Caco-2 (cell line): ENCODE measurements around the gene MAPT. TPM values are rescaled to one million over a fixed set of nuclear protein-coding genes. Genes with fewer than 3 reads are reported as not detected.

Experiments
- BruUV-seq: library from RNA; stranded (reverse); fragments of 400-500 nt; replicated peaks from 2 replicates; lab custom pipeline; 2021; lab: Mats Ljungman, UMichigan
- CTCF ChIA-PET: fragments of 300-600 bp; sonication (Branson Sonifier 250); formaldehyde crosslinking; loops from one replicate; lab custom pipeline; 2022; ENCODE audit warnings: antibody characterized with exemption; lab: Charles Lee
- POLR2A ChIA-PET: fragments of 300-600 bp; sonication (Branson Sonifier 250); formaldehyde crosslinking; loops from one replicate; lab custom pipeline; 2022; ENCODE audit warnings: antibody characterized with exemption; lab: Charles Lee
- DNase-seq, 2 experiments: peaks; one replicate each; pipeline versions ENCODE4 v3.0.0 to v3.0.0-alpha.2; 2020 to 2022
- H3K27me3 ChIP-seq: replicated peaks from 2 replicates; pipeline ENCODE4 v1.6.0; 2011; ENCODE audit warnings: low read length; ENCODE audit not compliant: control insufficient read depth, insufficient read depth
- H3K36me3 ChIP-seq: 2 replicates; pipeline ENCODE4 v1.5.1; 2011; ENCODE audit warnings: low read length; ENCODE audit not compliant: control insufficient read depth, insufficient read depth
- H3K4me1 ChIP-seq: fragments of 250-450 bp; sonication (Bioruptor Pico); 2 replicates; pipeline ENCODE4 v1.5.1; 2020; ENCODE audit warnings: mild to moderate bottlenecking
- H3K4me3 ChIP-seq: 2 replicates; pipeline ENCODE4 v1.5.1; 2011; ENCODE audit warnings: low read depth, mild to moderate bottlenecking, control low read depth, low read length
- H3K9me3 ChIP-seq: fragments of 250-450 bp; sonication (Bioruptor Pico); 2 replicates; pipeline ENCODE4 v1.5.1; 2020; ENCODE audit warnings: mild to moderate bottlenecking, moderate library complexity
- H3K27ac Mint-ChIP-seq: one replicate; pipeline ENCODE4 v1.8.0; 2022; ENCODE audit warnings: mixed read lengths; ENCODE audit not compliant: unreplicated experiment
- H3K27me3 Mint-ChIP-seq: one replicate; pipeline ENCODE4 v1.8.0; 2022; ENCODE audit warnings: mixed read lengths; ENCODE audit not compliant: insufficient read depth, unreplicated experiment
- H3K36me3 Mint-ChIP-seq: one replicate; pipeline ENCODE4 v1.8.0; 2022; ENCODE audit warnings: mild to moderate bottlenecking, mixed read lengths; ENCODE audit not compliant: insufficient read depth, unreplicated experiment
- H3K4me1 Mint-ChIP-seq: one replicate; pipeline ENCODE4 v1.8.0; 2022; ENCODE audit warnings: low read depth, mixed read lengths; ENCODE audit not compliant: unreplicated experiment
- H3K4me3 Mint-ChIP-seq: one replicate; pipeline ENCODE4 v1.8.0; 2022; ENCODE audit warnings: mild to moderate bottlenecking, moderate library complexity, mixed read lengths; ENCODE audit not compliant: unreplicated experiment
- H3K9me3 Mint-ChIP-seq: one replicate; pipeline ENCODE4 v1.8.0; 2022; ENCODE audit warnings: mixed read lengths; ENCODE audit not compliant: unreplicated experiment
- intact Hi-C: fragments of 100-400 bp; cut with micrococcal nuclease; formaldehyde crosslinking; loops from one replicate; pipeline ENCODE4 v1.10.0; 2022; ENCODE audit not compliant: unreplicated experiment
- total RNA-seq: library from RNA; stranded (reverse); gene quantifications from 2 replicates; pipeline ENCODE4 v1.2.3, GENCODE V29; 2022
- TF ChIP-seq, protein P1 (sequence below), 2 experiments: fragments of 200-600 bp in 1 of 2; IDR thresholded peaks; 1 replicate in 1 of 2; 2 replicates in 1 of 2; pipeline versions ENCODE4 v1.5.1 to v1.8.0; 2011 to 2022; ENCODE audit warnings: antibody characterized with exemption in 1 of 2, control low read depth in 1 of 2, inconsistent platforms in 1 of 2, low read depth in 1 of 2, low read length in 1 of 2, mild to moderate bottlenecking in 1 of 2, moderate library complexity in 1 of 2; ENCODE audit not compliant: insufficient read depth in 1 of 2, severe bottlenecking in 1 of 2, unreplicated experiment in 1 of 2

Gene MAPT
- total RNA-seq, 1 experiment from 2014 or later = 0.95 TPM

DNA sequence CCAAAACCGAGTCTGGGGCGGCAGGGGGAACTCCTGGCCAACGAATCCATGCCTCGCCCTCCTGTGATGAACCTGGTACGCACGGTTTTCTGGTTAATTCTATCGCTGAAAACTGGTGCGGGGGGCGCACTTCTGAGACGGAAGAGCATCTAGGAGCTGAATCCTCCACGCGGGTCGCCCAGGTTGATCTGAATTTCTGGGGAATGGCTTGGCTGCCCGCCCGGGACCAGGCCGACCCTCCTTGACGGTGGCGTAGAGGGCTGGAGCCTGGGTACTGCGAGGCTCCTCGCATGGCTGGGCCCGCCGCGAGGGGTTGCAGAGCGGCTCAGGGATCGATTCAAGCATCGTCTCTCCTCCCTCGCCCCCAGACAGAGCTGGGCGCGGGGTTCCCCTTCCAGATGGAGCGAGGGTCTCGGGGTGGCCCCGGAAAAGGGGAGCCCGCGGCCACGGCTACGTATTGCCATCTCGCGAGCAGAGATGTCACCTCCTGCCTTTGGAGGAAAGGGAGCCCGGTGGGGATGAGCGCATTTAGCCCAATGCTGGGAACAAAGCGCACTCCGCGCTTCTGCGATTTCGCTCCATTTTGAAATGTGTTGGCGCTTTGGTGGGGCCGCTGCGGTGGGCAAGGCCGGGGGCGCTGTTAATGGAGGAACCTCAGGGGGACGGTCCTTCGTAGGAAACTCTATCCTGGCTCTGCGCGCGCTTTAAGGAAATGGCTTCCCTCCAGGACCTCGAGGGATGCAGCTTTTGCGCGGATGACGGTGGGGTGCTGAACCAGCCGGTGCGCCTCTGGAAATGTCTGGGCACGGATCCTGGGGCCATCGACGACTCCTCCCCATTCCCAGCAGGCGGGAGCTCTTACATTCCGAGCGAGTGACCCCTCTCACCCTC, 2.7 kb downstream of the MAPT start:
- Mint-ChIP-seq H3K36me3 (no peaks in the 10 kb centered on the region), H3K4me1 (no peaks in the 10 kb centered on the region), H3K27me3 (peaks cover 14% of the 10 kb centered on the region), H3K9me3 (no peaks in the 10 kb centered on the region), H3K4me3 (no peak overlapping the region), H3K27ac (no peak overlapping the region)
- TF ChIP-seq, protein P1, sequence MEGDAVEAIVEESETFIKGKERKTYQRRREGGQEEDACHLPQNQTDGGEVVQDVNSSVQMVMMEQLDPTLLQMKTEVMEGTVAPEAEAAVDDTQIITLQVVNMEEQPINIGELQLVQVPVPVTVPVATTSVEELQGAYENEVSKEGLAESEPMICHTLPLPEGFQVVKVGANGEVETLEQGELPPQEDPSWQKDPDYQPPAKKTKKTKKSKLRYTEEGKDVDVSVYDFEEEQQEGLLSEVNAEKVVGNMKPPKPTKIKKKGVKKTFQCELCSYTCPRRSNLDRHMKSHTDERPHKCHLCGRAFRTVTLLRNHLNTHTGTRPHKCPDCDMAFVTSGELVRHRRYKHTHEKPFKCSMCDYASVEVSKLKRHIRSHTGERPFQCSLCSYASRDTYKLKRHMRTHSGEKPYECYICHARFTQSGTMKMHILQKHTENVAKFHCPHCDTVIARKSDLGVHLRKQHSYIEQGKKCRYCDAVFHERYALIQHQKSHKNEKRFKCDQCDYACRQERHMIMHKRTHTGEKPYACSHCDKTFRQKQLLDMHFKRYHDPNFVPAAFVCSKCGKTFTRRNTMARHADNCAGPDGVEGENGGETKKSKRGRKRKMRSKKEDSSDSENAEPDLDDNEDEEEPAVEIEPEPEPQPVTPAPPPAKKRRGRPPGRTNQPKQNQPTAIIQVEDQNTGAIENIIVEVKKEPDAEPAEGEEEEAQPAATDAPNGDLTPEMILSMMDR (IDR thresholded peaks at IDR 0.05; ENCODE audit: insufficient read depth in 1 of 2, low read depth in 1 of 2, low read length in 1 of 2, severe bottlenecking in 1 of 2, unreplicated experiment in 1 of 2) = no peak
- intact Hi-C loops = loop anchor here (10.0 kb wide), 2 partner anchors 48 to 252 kb away; no protein-coding TSS in a partner anchor
- no peak for DNase-seq
- Histone ChIP-seq H3K9me3 (no peaks in the 10 kb centered on the region), H3K4me1 (peaks cover 7% of the 10 kb centered on the region; the same call in 1 of the 2 replicates), H3K27me3 (peaks cover 1% of the 10 kb centered on the region; the same call in 1 of the 2 replicates), H3K36me3 (no peaks in the 10 kb centered on the region), H3K4me3 (no peak overlapping the region)
- ChIA-PET CTCF (no interaction called here), POLR2A (no interaction called here)
- BruUV-seq = no TSS peak

- no peaks in the 10 kb centered on the region for H3K9me3 Mint-ChIP-seq
- TF ChIP-seq, protein P1 (IDR thresholded peaks at IDR 0.05; ENCODE audit: insufficient read depth in 1 of 2, low read depth in 1 of 2, low read length in 1 of 2, severe bottlenecking in 1 of 2, unreplicated experiment in 1 of 2) = no peak
- ChIA-PET CTCF (no interaction called here), POLR2A (no interaction called here)
- Histone ChIP-seq H3K9me3 (no peaks in the 10 kb centered on the region), H3K27me3 (peaks cover 1% of the 10 kb centered on the region; the same call in 1 of the 2 replicates), H3K36me3 (no peaks in the 10 kb centered on the region), H3K4me1 (peaks cover 14% of the 10 kb centered on the region; the same call in 1 of the 2 replicates), H3K4me3 (no peak overlapping the region)
- no peaks in the 10 kb centered on the region for H3K36me3 Mint-ChIP-seq
- BruUV-seq = no TSS peak
- DNase-seq = no peak
- peaks cover 13% of the 10 kb centered on the region for H3K27me3 Mint-ChIP-seq
- no peaks in the 10 kb centered on the region for H3K4me1 Mint-ChIP-seq
- intact Hi-C loops = no loop called here
- H3K27ac Mint-ChIP-seq = no peak overlapping the region
- no peak overlapping the region for H3K4me3 Mint-ChIP-seq
Observed at GRCh38 chr17:45900136-45900535, 5.8 kb downstream of the MAPT start.

DNA sequence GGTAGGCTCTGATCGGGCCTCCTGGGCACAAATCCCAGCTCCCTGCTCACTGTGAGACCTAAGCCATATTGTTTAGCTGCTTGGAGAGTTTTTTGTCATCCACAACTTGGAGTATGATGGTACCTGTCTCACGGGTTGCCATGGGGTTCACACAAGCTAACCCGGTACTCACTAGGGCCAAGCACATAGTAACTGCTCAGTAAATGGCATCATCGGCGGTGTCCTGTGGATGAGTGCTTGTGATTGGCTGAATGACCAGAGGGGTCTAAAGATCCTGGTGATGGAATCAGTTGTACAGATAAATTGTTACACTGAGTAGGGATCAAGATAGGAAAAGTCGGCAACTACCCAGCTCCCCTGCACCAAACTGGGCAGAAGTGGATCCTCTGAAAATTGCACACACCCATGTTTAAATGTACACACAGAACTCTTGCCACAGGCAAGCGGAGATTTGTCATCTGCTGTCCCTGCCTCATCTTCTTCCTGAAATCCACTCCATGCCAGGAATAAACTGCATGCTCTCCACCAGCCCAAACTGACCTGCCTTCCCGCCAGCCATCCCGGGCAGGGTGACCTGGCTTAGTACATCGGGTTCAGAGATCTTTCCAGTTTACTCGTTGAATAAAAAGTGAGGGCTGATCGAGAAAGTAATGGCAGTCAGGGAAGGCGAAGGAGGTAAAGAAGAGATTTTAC, 6.5 kb downstream of the MAPT start:
- Mint-ChIP-seq H3K36me3 (no peaks in the 10 kb centered on the region), H3K4me3 (no peak overlapping the region), H3K27ac (no peak overlapping the region), H3K27me3 (peaks cover 12% of the 10 kb centered on the region), H3K9me3 (no peaks in the 10 kb centered on the region), H3K4me1 (no peaks in the 10 kb centered on the region)
- Histone ChIP-seq H3K4me3 (no peak overlapping the region), H3K4me1 (peaks cover 11% of the 10 kb centered on the region; the same call in 1 of the 2 replicates), H3K9me3 (no peaks in the 10 kb centered on the region), H3K36me3 (no peaks in the 10 kb centered on the region), H3K27me3 (peaks cover 1% of the 10 kb centered on the region; the same call in 1 of the 2 replicates)
- BruUV-seq = no TSS peak
- TF ChIP-seq, protein P1 (IDR thresholded peaks at IDR 0.05; ENCODE audit: insufficient read depth in 1 of 2, low read depth in 1 of 2, low read length in 1 of 2, severe bottlenecking in 1 of 2, unreplicated experiment in 1 of 2) = no peak
- DNase-seq = no peak
- POLR2A ChIA-PET = no interaction called here
- intact Hi-C loops = no loop called here
- CTCF ChIA-PET = interaction anchor here (0.5 kb wide), 1 partner anchor 48 kb away, joined by 3 read pairs; no protein-coding TSS in a partner anchor
